Stimulated activated CD8-positive, alpha-beta memory T cell treated with anti-CD3 and anti-CD28 coated beads, Interleukin-12 subunit alpha, Interleukin-12 subunit beta, amount 100 ng/mL, for 24 hours (primary cell): ENCODE results near the gene TEX29.

Source experiments
- DNase-seq: peaks from one replicate; pipeline ENCODE4 v3.0.0-alpha.2; 2020; ENCODE audit errors: extremely low read depth

The TEX29 gene

DNA sequence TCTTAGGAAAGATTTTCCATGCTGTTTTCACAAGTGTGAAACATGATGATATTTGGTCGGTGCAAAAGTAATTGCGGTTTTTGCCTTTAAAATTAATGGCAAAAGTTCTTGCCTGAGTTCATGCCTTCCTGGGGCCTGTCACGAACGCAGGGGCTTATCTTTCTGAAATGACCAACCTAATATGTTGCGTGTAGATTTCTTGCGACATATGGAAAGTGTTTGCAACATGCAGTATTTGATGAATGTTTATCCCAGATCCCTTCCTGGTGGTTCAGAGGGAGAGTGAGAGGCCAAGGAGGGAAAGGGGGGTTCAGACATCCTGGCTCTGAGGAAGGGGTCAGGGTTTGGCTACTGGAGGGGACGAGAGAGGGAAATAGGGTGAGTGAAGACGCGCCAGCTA is 72.0 kb downstream of the TEX29 start:
- DNase-seq = no peak

DNA sequence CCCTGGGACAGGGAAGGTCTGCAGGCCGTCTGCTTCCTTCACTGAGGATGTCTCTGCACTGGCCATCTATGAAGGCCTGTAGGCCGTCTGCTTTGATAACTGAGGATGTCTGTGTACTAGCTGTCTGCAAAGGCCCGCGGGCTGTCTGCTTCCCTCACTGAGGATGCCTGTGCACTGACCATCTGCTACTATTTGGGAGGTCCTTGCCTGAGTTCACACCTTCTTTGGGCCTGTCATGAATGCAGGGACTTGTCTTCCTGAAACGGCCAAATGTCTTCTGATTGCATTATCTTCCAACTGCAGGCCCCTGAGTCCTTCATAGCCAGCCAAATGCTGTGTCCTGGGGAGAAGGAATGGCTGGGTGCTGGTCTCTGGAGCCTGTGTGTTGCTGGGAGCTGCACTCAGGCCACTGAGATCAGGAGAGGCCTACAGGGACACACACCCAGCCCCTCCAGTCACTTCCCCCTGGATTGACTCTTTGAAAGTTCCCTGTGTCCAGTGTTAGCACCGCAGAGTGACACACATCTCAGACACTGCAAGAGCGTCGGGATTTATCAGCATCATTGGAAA is 72.9 kb downstream of the TEX29 start:
- DNase-seq = no peak
